ENCODE results near the gene WDR33. TPM values are rescaled to one million over a fixed set of nuclear protein-coding genes. Genes with fewer than 3 reads are reported as not detected.

Gene WDR33
- total RNA-seq, 1 donor from 2014 or later: 35.9 TPM

DNA sequence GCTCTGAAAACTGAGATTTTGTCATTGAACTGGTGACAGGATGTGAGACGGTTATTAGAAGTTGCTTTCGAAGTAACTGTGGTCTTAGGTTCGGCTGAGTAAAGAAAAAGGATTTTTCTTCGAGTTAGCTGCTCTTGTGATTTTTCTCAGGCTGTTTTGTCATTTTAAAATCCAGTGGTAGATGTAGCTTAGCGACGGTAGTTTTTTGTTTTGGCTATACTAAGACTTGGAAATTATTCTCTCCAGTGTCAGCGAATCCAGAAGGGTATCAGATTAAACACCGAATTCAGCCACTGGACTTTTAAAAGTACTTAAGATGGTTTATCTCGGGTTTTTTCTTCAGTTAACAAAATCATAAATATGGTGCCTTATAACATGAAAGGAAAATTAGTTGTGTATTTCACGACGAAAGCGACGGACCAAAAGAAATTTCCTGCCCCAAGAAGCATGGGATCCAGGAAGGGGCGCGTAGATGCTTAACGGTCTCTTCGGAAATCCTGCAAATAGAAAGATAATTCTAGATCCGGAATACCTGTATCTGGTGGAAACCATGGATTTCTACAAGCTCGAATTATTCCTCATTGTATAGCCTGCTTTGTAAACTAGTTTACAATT, 108.5 kb downstream of the WDR33 start:
- intact Hi-C loops (cut with DNase I): loop anchor here (1.0 to 5.0 kb wide), 2 partner anchors 108 to 155 kb away; partner anchors contain the start of gene POLR2D
- DNase-seq (ENCODE audit: low spot score): no peak

- DNase-seq (ENCODE audit: low spot score): peak; percentile 86
- intact Hi-C loops (cut with DNase I): loop anchor here (1.0 to 5.0 kb wide), 2 partner anchors 108 to 155 kb away; partner anchors contain the start of gene POLR2D
Observed at GRCh38 chr2:127701651-127702394, 109.1 kb downstream of the WDR33 start.

DNA sequence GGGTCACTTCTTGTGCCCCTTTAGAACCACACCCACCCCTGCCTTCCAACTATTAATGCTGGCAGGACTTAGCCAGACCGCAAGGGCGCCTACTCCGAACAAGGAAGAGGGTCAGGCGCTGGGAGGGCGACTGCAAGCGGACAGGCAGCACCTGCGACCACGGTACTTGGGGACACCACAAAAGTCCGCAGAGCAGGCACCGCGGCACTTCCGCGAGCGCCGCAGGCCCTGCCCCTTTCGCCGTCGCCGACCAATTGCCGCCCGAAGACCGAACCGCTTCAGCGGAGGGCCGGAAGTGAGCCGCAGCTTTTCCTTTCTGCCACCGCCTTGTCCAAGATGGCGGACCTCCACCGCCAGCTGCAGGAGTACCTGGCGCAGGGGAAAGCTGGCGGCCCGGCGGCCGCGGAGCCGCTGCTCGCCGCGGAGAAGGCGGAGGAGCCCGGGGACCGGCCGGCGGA, 109.7 kb downstream of the WDR33 start, which contains the start of gene SFT2D3:
TSS of gene SFT2D3 (plus strand) at position 305 of the 458 bp plus-strand sequence. CDS start at position 337, 32 bp downstream.
- intact Hi-C loops (cut with DNase I): loop anchor here (5.0 kb wide), 1 partner anchor 156 kb away; the partner anchor contains the start of gene POLR2D

DNA sequence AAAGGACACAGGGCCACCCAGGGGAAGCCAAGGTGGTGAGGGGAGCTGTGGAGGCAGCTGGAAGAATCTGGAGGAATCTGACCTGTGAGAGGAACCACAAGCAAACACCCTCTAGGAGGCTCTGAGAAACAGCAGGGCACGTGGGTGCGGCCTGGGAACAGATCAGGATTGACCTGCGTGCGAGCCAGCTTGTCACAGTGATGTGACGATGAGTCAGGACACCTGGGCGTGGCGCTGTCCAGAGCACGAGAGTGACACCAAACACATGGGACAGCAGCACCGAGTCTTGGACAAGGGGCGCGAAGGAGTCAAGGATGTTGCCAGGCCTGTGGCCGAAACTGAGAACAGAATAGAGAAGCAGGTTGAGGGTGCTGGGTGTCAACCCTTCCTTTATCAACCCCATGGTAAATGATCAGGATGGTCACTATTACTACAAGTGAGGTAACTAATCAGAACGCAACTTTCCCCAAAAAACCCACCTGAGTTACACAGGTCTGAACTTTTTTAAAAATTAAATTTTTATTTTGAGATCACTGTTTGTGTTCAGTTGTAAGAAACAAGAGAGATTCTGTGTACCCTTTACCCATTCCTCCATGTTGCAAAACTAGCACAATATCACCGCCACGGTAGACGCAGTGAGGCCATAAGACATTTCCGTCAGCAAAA, 110.3 kb downstream of the WDR33 start:
- intact Hi-C loops (cut with DNase I): loop anchor here (5.0 kb wide), 1 partner anchor 157 kb away; the partner anchor contains the start of gene POLR2D

More for the DNA sequence above, 109.7 kb downstream of the WDR33 start, which contains the start of gene SFT2D3:
- DNase-seq (ENCODE audit: low spot score): peak; percentile 98

DNA sequence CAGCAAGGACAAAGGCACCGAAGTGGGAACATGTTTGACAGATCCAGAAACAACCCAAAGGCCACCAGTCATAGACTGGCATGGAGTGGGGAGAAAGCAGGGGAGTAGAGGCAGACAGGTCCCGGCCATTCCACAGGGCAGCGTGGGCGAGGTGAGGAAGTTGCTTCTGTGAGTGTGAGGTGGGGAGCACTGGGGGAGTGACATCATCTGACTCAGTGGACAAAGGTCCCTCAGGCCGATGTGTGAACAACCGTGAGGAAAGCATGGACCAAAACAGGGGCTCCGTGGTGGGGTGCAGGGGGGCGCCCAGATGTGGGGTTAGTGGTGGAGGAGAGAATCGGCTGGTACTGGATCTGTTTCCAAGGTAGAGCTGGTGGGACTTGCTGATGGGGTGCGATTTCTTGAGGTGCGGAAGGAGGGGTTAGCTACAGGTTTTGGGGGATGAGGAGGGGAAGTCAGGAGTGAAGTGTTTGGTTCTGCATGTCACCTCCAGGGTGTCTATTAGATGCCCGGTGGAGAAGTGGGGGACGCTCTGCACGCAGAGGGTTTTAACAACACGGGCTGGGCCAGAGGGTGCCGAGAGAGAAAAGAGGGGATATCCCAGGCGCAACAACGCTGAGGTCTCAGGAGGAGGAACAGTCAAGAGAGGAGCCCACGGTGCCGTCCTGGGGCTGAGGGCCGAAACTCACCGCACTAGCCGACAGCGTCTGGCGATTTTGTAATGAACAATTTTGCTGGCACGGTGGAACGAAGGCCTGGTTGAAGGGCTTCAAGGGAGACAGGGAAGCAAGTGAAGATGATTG, 112.2 kb downstream of the WDR33 start:
- intact Hi-C loops (cut with DNase I): no loop called here
- no peak for DNase-seq (ENCODE audit: low spot score)

More for the DNA sequence above, 110.3 kb downstream of the WDR33 start:
- DNase-seq (ENCODE audit: low spot score): peak; percentile 85

GRCh38 chr2:127697482-127698180, 113.3 kb downstream of the WDR33 start:
- DNase-seq (ENCODE audit: low spot score): no peak
- intact Hi-C loops (cut with DNase I): no loop called here

GRCh38 chr2:127695491-127696472, 115.2 kb downstream of the WDR33 start:
- intact Hi-C loops (cut with DNase I): no loop called here
- DNase-seq (ENCODE audit: low spot score): no peak

- intact Hi-C loops (cut with DNase I): loop anchor here (5.0 kb wide), 1 partner anchor 103 kb away; no protein-coding TSS in a partner anchor
- no peak for DNase-seq (ENCODE audit: low spot score)
Observed at GRCh38 chr2:127694986-127695385, 116.0 kb downstream of the WDR33 start.

- no peak for DNase-seq (ENCODE audit: low spot score)
- intact Hi-C loops (cut with DNase I): loop anchor here (5.0 kb wide), 1 partner anchor 98 kb away; no protein-coding TSS in a partner anchor
Observed at GRCh38 chr2:127690696-127691095, 120.3 kb downstream of the WDR33 start.

GRCh38 chr2:127688405-127688804, 122.6 kb downstream of the WDR33 start:
- intact Hi-C loops (cut with DNase I): no loop called here

GRCh38 chr2:127685410-127686080, 125.4 kb downstream of the WDR33 start:
- no peak for DNase-seq (ENCODE audit: low spot score)
- intact Hi-C loops (cut with DNase I): no loop called here

More at GRCh38 chr2:127688405-127688804, 122.6 kb downstream of the WDR33 start:
- no peak for DNase-seq (ENCODE audit: low spot score)

DNA sequence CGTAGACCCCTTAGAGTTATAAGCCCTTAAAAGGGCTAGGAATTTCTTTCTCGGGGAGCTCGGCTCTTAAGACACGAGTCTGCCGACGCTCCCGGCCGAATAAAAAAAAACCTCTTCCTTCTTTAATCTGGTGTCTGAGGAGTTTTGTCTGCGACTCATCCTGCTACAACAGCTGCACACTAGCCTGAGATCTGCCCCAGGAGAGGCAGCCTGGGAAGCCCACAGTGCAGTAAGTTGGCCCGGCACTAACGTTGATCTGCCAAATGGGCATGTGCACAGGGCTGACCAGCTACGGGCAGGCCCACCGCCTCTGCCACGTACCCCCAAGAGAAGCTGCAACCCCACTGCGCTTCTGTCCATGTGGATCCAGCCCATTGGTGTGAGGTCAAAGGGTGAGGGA, 127.2 kb downstream of the WDR33 start:
- DNase-seq (ENCODE audit: low spot score): no peak

DNA sequence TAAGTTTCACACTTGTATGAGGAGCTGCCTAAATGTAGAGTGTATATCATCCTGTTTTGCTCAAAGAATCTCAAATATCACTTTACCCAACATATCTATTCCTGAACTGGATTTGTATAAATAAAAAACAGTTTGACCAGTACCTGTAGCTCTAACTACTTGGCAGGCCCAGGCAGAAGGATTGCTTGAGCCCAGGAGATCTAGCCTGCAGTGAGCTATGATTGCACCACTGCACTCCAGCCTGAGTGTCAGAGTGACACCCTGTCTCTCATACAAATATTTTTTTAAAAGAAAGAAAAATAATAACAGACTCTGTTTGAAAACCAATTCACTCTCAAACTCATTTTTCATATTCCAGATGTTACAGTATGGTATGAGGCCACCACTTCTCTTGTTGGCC, 127.9 kb downstream of the WDR33 start:
- intact Hi-C loops (cut with DNase I): loop anchor here (5.0 kb wide), 1 partner anchor 36 kb away; the partner anchor contains the start of gene GPR17
- no peak for DNase-seq (ENCODE audit: low spot score)

More for the DNA sequence above, 127.2 kb downstream of the WDR33 start:
- intact Hi-C loops (cut with DNase I): loop anchor here (5.0 kb wide), 1 partner anchor 36 kb away; the partner anchor contains the start of gene GPR17

DNA sequence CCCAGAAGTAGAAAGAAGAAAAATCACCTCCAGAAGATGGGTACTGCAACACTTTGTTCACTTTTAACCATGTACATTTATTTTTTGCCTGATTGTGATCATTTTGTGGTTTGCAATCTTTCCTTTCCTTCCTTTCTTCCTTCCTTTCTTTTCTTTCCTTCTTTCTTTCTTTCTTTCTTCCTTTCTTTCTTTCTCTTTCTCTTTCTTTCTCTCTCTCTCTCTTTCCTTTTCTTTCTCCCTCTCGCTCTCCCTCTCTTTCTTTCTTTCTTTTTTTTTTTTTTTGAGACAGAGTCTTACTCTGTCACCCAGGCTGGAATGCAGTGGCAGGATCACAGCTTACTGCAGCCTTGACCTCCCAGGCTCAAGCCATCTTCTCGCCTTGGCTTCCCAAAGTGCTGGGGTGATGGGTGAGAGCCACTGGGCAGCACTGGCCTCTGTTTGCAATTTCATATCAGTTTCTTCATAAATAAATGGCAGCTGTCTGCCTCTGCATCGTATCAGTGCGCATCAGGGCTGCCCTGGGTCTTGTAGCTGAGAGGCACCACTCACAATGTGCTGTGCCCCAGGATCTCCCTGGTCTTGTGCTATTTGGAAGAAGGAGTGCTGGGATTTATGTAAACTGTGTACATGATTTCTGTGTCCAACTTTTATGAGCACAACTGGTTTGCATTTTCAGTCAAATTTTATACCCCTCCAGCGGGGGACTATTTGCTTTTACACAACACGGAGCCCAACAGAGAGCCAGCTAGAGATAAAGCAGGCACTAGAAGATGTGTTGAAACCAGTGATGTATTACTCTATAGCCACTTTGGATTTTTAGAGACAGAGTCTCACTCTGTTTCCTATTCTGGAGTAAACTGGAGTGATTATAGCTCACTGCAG, 128.8 kb downstream of the WDR33 start:
- no peak for DNase-seq (ENCODE audit: low spot score)
- intact Hi-C loops (cut with DNase I): loop anchor here (5.0 kb wide), 1 partner anchor 35 kb away; the partner anchor contains the start of gene GPR17

DNA sequence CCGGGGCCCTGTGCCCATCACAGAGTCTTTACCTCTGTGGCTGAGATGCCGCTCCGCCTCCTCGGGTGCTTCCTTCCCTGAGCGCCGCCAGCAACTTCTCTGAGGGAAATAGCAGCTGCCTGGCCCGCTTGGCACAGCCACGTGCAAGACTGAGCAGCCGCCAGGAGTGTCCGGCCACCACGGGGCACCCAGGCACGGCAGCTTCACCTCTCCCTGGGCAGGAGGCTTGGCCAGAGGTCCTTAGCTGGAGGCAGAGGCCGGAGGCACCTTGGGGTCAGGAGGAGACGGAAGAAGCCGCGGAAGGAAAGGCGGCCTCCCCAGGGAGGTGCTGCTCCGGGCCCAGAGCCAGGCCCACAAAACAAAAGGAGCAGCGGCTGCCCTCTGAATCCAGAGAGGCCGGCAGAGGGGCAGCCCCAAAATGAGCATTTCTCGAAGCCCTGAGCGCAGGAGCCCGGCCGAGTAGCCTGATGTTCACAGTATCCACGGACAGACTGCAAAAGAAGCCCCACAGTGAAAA, 129.6 kb downstream of the WDR33 start:
- DNase-seq (ENCODE audit: low spot score): no peak
- intact Hi-C loops (cut with DNase I): loop anchor here (5.0 kb wide), 1 partner anchor 34 kb away; the partner anchor contains the start of gene GPR17

Measured in cardiac septum (tissue), 1 donor.